OCI-LY3 (cell line): ENCODE results near the gene RSPO1.

Experiments used
- CTCF ChIP-seq: fragments of 200-600, 300-600 bp; sonication (generic); IDR thresholded peaks from 2 replicates; pipeline ENCODE4 v1.5.1; 2014; ENCODE audit warnings: antibody characterized with exemption, low read length, low read depth
- EZH2phosphoT487 ChIP-seq: fragments of 200-600 bp; shearing (Covaris generic); IDR thresholded peaks from 2 replicates; pipeline ENCODE4 v1.6.1; 2018; ENCODE audit warnings: antibody characterized with exemption, mixed run types, low read depth

GRCh38 chr1:37564892-37565291, 69.8 kb downstream of the RSPO1 start:
- TF ChIP-seq CTCF = no peak
- TF ChIP-seq EZH2phosphoT487 = no peak
